NB4 (cell line): ENCODE measurements around the gene NKAPD1.

Experiments
- MYC ChIP-seq: IDR thresholded peaks from 2 replicates; pipeline ENCODE4 v1.6.1; 2011; ENCODE audit warnings: low read depth, low read length
- TF ChIP-seq, protein P1 (sequence below): IDR thresholded peaks from one replicate; pipeline ENCODE4 v1.5.1; 2012; ENCODE audit warnings: low read depth, low read length

DNA sequence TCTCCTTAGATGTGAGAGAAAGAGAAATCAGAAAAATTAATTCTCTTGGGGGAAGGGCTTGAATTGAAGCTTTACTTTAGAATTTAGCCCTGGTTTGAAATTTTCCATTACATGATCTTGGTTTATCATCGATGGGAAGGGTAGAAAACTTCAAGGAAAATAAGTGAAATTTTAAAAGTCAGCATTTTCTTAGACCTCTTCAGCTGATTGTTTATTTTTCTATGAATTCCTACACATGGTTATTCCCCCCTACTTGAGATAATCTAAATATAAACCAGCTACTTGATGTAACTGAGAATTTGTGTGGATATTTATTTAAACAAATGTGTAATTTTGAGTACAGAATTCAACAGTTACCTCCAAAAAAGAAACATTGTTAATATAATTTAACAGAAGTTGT is 11.2 kb upstream of the NKAPD1 start:
- TF ChIP-seq, protein P1, sequence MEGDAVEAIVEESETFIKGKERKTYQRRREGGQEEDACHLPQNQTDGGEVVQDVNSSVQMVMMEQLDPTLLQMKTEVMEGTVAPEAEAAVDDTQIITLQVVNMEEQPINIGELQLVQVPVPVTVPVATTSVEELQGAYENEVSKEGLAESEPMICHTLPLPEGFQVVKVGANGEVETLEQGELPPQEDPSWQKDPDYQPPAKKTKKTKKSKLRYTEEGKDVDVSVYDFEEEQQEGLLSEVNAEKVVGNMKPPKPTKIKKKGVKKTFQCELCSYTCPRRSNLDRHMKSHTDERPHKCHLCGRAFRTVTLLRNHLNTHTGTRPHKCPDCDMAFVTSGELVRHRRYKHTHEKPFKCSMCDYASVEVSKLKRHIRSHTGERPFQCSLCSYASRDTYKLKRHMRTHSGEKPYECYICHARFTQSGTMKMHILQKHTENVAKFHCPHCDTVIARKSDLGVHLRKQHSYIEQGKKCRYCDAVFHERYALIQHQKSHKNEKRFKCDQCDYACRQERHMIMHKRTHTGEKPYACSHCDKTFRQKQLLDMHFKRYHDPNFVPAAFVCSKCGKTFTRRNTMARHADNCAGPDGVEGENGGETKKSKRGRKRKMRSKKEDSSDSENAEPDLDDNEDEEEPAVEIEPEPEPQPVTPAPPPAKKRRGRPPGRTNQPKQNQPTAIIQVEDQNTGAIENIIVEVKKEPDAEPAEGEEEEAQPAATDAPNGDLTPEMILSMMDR, result no peak
- no peak for TF ChIP-seq MYC
